GM03348 (cell line): ENCODE measurements around the gene CCDC88C.

Source experiments
- DNase-seq: peaks from one replicate; pipeline ENCODE4 v3.0.0; 2012; ENCODE audit warnings: low spot score

CCDC88C gene

GRCh38 chr14:91328313-91329050 is 89.1 kb downstream of the CCDC88C start:
- DNase-seq = no peak

GRCh38 chr14:91327661-91328312 is 89.8 kb downstream of the CCDC88C start:
- no peak for DNase-seq

- no peak for DNase-seq
Measured at GRCh38 chr14:91327250-91327595, 90.4 kb downstream of the CCDC88C start.

- no peak for DNase-seq
Measured at GRCh38 chr14:91326514-91327249, 90.9 kb downstream of the CCDC88C start.

GRCh38 chr14:91324606-91325575 is 92.7 kb downstream of the CCDC88C start:
- DNase-seq = no peak

- DNase-seq = peak; percentile 86
Measured at GRCh38 chr14:91323671-91324605, 93.7 kb downstream of the CCDC88C start.

- no peak for DNase-seq
Measured at GRCh38 chr14:91323031-91323430, 94.6 kb downstream of the CCDC88C start.

- DNase-seq = no peak
Measured at GRCh38 chr14:91322623-91323022, 95.0 kb downstream of the CCDC88C start.

- no peak for DNase-seq
Measured at GRCh38 chr14:91321131-91321530, 96.5 kb downstream of the CCDC88C start.

- DNase-seq = no peak
Measured at GRCh38 chr14:91320266-91320665, 97.4 kb downstream of the CCDC88C start.

- no peak for DNase-seq
Measured at GRCh38 chr14:91318911-91319310, 98.7 kb downstream of the CCDC88C start.

- DNase-seq = no peak
Measured at GRCh38 chr14:91317381-91318308, 100.0 kb downstream of the CCDC88C start.

- no peak for DNase-seq
Measured at GRCh38 chr14:91316761-91317160, 100.9 kb downstream of the CCDC88C start.

- DNase-seq = no peak
Measured at GRCh38 chr14:91315844-91316267, 101.8 kb downstream of the CCDC88C start.

- DNase-seq = no peak
Measured at GRCh38 chr14:91313852-91314251, 103.8 kb downstream of the CCDC88C start.

- no peak for DNase-seq
Measured at GRCh38 chr14:91313154-91313850, 104.3 kb downstream of the CCDC88C start.

GRCh38 chr14:91311284-91311662 is 106.3 kb downstream of the CCDC88C start:
- DNase-seq = no peak

- DNase-seq = no peak
Measured at GRCh38 chr14:91310606-91311283, 106.9 kb downstream of the CCDC88C start.
